HepG2 (cell line): ENCODE data around the gene HSDL1. TPM values are rescaled to one million over a fixed set of nuclear protein-coding genes. Genes with fewer than 3 reads are reported as not detected.

Experiments used
- ATAC-seq: fragments of 200-7000 bp; cut with Tn5 transposase; 3 replicates; pipeline ENCODE4 v1.9.1; 2020; ENCODE audit warnings: mild to moderate bottlenecking, moderate library complexity
- BruUV-seq: library from RNA; stranded (reverse); fragments of 400-500 nt; replicated peaks from 2 replicates; lab custom pipeline; 2021; lab: Mats Ljungman, UMichigan
- CTCF ChIA-PET: fragments of 300-600 bp; formaldehyde crosslinking; extraction: SDS; loops from one replicate; lab custom pipeline; 2021; ENCODE audit warnings: low total read pairs, inconsistent platforms, low intra/inter-chr PET ratio; lab: Yijun Ruan, JAX
- POLR2A ChIA-PET: fragments of 350-600 bp; sonication (Branson Sonifier 250); formaldehyde crosslinking; loops from one replicate; lab custom pipeline; 2020; ENCODE audit warnings: antibody characterized with exemption, inconsistent platforms; lab: Yijun Ruan, JAX
- DNase-seq: peaks from one replicate; pipeline ENCODE4 v3.0.0-alpha.2; 2015; ENCODE audit warnings: low spot score
- FAIRE-seq: peaks from 3 replicates; lab custom pipeline; 2011; peaks lifted over from hg19 to GRCh38; lab: Jason Lieb, UNC
- H2AFZ ChIP-seq: one replicate; pipeline ENCODE4 v1.6.1; 2011; ENCODE audit warnings: low read length, inconsistent platforms
- H3K27ac ChIP-seq: fragments of 300-600 bp; 3 replicates; pipeline ENCODE4 v1.8.0; 2011; ENCODE audit warnings: mixed run types, mild to moderate bottlenecking, mixed read lengths, low read length, inconsistent platforms; ENCODE audit not compliant: insufficient read depth; ENCODE audit errors: extremely low read length
- H3K27me3 ChIP-seq, 2 experiments: fragments of 200-600 bp in 1 of 2; 2 replicates in 1 of 2; 3 replicates in 1 of 2; pipeline versions ENCODE4 v1.6.0 to v1.8.0; 2011; ENCODE audit warnings: low read length in 2 of 2, mild to moderate bottlenecking in 2 of 2, moderate library complexity in 2 of 2, inconsistent platforms in 1 of 2; ENCODE audit not compliant: insufficient read depth in 2 of 2, control insufficient read depth in 1 of 2
- H3K36me3 ChIP-seq, 2 experiments: fragments of 200-600 bp in 1 of 2; replicated peaks in 1 of 2; 2 replicates in 1 of 2; 3 replicates in 1 of 2; pipeline versions ENCODE4 v1.5.1 to v1.8.0; 2011; ENCODE audit warnings: low read length in 2 of 2, inconsistent platforms in 1 of 2; ENCODE audit not compliant: insufficient read depth in 2 of 2, control insufficient read depth in 1 of 2
- H3K4me1 ChIP-seq: 2 replicates; pipeline ENCODE4 v1.5.1; 2012; ENCODE audit warnings: low read length, inconsistent platforms; ENCODE audit not compliant: insufficient read depth
- H3K4me2 ChIP-seq: 2 replicates; pipeline ENCODE4 v1.6.0; 2011; ENCODE audit warnings: low read depth, low read length, inconsistent platforms
- H3K4me3 ChIP-seq, 3 experiments: fragments of 200-600 bp in 1 of 3; sonication (generic), shearing (Covaris generic) in 1 of 3; replicated peaks in 1 of 3; 2 replicates each; pipeline ENCODE4 v1.5.1; 2011 to 2016; ENCODE audit warnings: low read length in 3 of 3, inconsistent platforms in 2 of 3, low read depth in 2 of 3, mild to moderate bottlenecking in 2 of 3, control low read depth in 1 of 3, mixed read lengths in 1 of 3; ENCODE audit not compliant: insufficient read depth in 1 of 3
- H3K79me2 ChIP-seq: one replicate; pipeline ENCODE4 v1.6.1; 2011; ENCODE audit warnings: low read length, inconsistent platforms; ENCODE audit not compliant: insufficient read depth
- H3K9ac ChIP-seq: 2 replicates; pipeline ENCODE4 v1.6.0; 2011; ENCODE audit warnings: mild to moderate bottlenecking, low read depth, low read length, inconsistent platforms; ENCODE audit not compliant: insufficient read depth
- H3K9me3 ChIP-seq: 2 replicates; pipeline ENCODE4 v1.5.1; 2012; ENCODE audit warnings: mild to moderate bottlenecking, low read length
- H4K20me1 ChIP-seq: 2 replicates; pipeline ENCODE4 v1.6.0; 2011; ENCODE audit warnings: inconsistent platforms, mild to moderate bottlenecking, low read length, moderate library complexity; ENCODE audit not compliant: insufficient read depth
- AGO2 ChIP-seq: fragments of 200-400 bp; formaldehyde crosslinking; optimal IDR thresholded peaks from 2 replicates; pipeline ENCODE3; 2017; ENCODE audit warnings: mild to moderate bottlenecking, low read depth, low read length, moderate library complexity
- SETDB1 ChIP-seq: sonication (generic); formaldehyde crosslinking; IDR thresholded peaks from 2 replicates; pipeline ENCODE4 v1.5.1; 2020; ENCODE audit warnings: missing genetic modification reagents, mild to moderate bottlenecking, borderline replicate concordance
- ZNF326 ChIP-seq: sonication (generic); formaldehyde crosslinking; IDR thresholded peaks from 2 replicates; pipeline ENCODE4 v1.4.0; 2020; ENCODE audit warnings: missing genetic modification reagents, borderline replicate concordance
- ZNF329 ChIP-seq: sonication (generic); formaldehyde crosslinking; IDR thresholded peaks from 2 replicates; pipeline ENCODE4 v1.9.0; 2021; ENCODE audit warnings: low read depth, mild to moderate bottlenecking, missing genetic modification reagents
- ZNF75D ChIP-seq: sonication (generic); formaldehyde crosslinking; IDR thresholded peaks from 2 replicates; pipeline ENCODE4 v1.8.1; 2023; ENCODE audit warnings: missing genetic modification reagents, mild to moderate bottlenecking, borderline replicate concordance
- WGBS: methylation state at CpG from one replicate; pipeline ENCODE4 v1.1.6; 2017; ENCODE audit warnings: low lambda C conversion rate; 5-methylcytosine and 5-hydroxymethylcytosine counted together
- in situ Hi-C: cut with HindIII; loops from 2 replicates; pipeline ENCODE4 v1.10.0; 2017; ENCODE audit warnings: low pct_unique_long_range_greater_than_20kb; ENCODE audit not compliant: extremely low pct_ligation_motif_present
- intact Hi-C: fragments of 100-400 bp; cut with micrococcal nuclease; formaldehyde crosslinking; loops from one replicate; pipeline ENCODE4 v1.10.0; 2022; ENCODE audit not compliant: unreplicated experiment
- polyA plus RNA-seq, 8 experiments: library from polyadenylated mRNA; depleted of rRNA in 3 of 8; stranded (reverse) in 7 of 8; unstranded in 1 of 8; fragments of >200 nt; fragmentation: Illumina TruSeq in 4 of 8; extraction: Trizol in 4 of 8; gene quantifications; 2 replicates each; pipeline versions ENCODE4 v1.2.1 to v1.2.3, GENCODE V29; 2011 to 2016; ENCODE audit warnings: low read depth in 4 of 8, missing spikeins in 1 of 8, mixed read lengths in 1 of 8; ENCODE audit not compliant: insufficient read depth in 1 of 8
- total RNA-seq, 5 experiments: library from RNA; depleted of rRNA; stranded (reverse); fragments of >200 nt; fragmentation: Illumina TruSeq; extraction: Trizol; gene quantifications; 2 replicates each; pipeline ENCODE4 v1.2.3, GENCODE V29; 2016; ENCODE audit warnings: low read depth in 1 of 5

The HSDL1 gene
- total and polyA plus RNA-seq, 2 of the 13 experiments (the other 11 are each of a cell fraction or from before 2014, with no cell fraction given) = 49.2 to 49.7 TPM

- H3K36me3 ChIP-seq = peaks cover 25 to 50% of the 10 kb centered on the region in 2 experiments; a peak in 4 of 5 replicates
- no peak overlapping the region for H3K4me3 ChIP-seq
- H3K4me1 ChIP-seq = peaks cover 14% of the 10 kb centered on the region
- no peak overlapping the region for H3K9ac ChIP-seq
- WGBS = 93% methylated on average over 5 of the region's 5 CpGs
- H3K4me2 ChIP-seq = no peak overlapping the region
- H2AFZ ChIP-seq = no peak overlapping the region
- BruUV-seq = no TSS peak
- DNase-seq = no peak
- POLR2A ChIA-PET = no interaction called here
- H3K27ac ChIP-seq = no peak overlapping the region
- H4K20me1 ChIP-seq = no peaks in the 10 kb centered on the region
- H3K9me3 ChIP-seq = no peaks in the 10 kb centered on the region
- TF ChIP-seq SETDB1 (CRISPR knock-in tag) (no peak), ZNF75D (CRISPR knock-in tag) (no peak)
- FAIRE-seq = no peak
- H3K79me2 ChIP-seq = peaks cover 25% of the 10 kb centered on the region
- no peaks in the 10 kb centered on the region for H3K27me3 ChIP-seq
- no peak for ATAC-seq
- CTCF ChIA-PET = no interaction called here
- in situ Hi-C loops = loop anchor here (25.0 kb wide), 1 partner anchor 221 kb away; the partner anchor contains the start of genes NECAB2 and OSGIN1
- intact Hi-C loops = no loop called here
Observed at GRCh38 chr16:84183572-84183875, 38.5 kb upstream of the HSDL1 start.

- ChIA-PET POLR2A (no interaction called here), CTCF (no interaction called here)
- no peak for DNase-seq
- 97% methylated on average over 26 of the region's 26 CpGs for WGBS
- Histone ChIP-seq H3K27me3 (no peaks in the 10 kb centered on the region), H3K36me3 (peaks cover 25 to 56% of the 10 kb centered on the region in 2 experiments; a peak in 4 of 5 replicates), H3K9ac (no peak overlapping the region), H2AFZ (no peak overlapping the region), H3K4me3 (no peak overlapping the region), H3K9me3 (no peaks in the 10 kb centered on the region), H4K20me1 (no peaks in the 10 kb centered on the region), H3K4me1 (peaks cover 14% of the 10 kb centered on the region), H3K27ac (no peak overlapping the region), H3K79me2 (peaks cover 25% of the 10 kb centered on the region), H3K4me2 (no peak overlapping the region)
- no peak for ATAC-seq
- BruUV-seq = no TSS peak
- TF ChIP-seq AGO2 = peak; percentile 48
- no peak for TF ChIP-seq ZNF326
- peak; percentile 98 for TF ChIP-seq ZNF329 (CRISPR knock-in tag)
- in situ Hi-C loops = loop anchor here (25.0 kb wide), 1 partner anchor 221 kb away; the partner anchor contains the start of genes NECAB2 and OSGIN1
- intact Hi-C loops = no loop called here
- no peak for FAIRE-seq
Observed at GRCh38 chr16:84182680-84183571, 37.9 kb upstream of the HSDL1 start.
